ENCODE results near the gene KLHDC7B.

The KLHDC7B gene

DNA sequence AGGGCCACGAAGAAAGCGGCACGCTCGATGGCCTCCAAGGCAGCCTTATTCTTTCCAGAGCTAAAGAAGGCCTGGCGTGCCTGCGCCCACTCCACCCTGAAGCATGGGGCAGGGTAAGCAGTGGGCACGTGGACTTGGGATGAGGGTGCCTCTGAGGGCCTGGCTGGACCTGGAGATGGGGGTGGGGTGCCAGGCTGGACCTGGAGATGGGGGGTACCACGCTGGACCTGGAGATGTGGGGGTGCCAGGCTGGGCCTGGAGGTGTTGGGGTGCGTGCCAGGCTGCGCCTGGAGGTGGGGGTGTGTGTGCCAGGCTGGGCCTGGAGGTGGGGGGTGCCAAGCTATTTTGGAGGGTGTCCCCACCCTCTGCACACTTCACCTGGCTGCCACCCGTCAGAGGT is 27.3 kb downstream of the KLHDC7B start:
- no peak for TF ChIP-seq CTCF (IDR thresholded peaks at IDR 0.05)
- no peak for TF ChIP-seq ZFX (IDR thresholded peaks at IDR 0.05; ENCODE audit: borderline replicate concordance)
- no peak overlapping the region for H3K27ac ChIP-seq

DNA sequence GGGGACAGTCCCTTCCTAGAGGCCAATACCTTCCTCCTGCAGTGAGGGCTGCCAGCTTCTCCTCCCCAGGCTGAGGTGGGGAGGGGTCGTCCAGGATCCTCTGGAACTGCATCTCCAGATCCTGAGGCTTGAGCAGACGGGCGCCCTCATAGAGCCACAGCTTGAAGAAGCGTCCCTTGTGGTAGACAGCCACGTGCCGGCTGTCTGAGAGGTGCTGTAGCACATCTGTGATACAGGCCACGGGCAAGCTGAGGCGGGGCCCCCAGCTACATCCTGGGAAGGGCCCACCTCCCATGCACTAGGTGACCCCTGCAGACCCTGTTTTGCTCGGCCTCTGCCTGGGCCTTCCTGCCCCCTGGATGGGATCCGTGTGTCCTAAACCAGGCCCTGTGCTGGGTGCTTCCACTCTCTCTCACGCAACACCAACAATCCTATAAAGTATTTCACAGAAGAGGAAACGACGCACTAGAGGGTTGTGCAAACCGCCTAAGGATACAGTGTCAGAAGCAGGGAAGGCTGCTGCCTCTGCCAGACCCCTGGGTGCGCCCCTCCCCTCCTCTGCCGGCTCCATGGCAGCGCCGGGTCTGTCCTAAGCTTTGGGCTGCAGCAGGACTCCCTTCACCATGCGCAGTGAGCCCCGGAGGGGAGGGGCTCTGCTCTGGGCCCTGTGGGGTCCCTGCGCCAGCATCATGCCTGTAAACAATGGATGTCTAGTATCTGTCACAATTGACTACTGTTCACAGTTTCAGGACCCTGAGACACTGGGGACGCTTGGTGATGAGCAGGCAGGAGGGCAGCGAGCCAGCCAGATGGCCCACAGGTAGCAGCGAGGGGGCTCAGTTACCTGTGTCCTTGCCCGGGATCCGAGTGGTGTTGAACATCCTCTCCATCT is 28.0 kb downstream of the KLHDC7B start:
- H3K27ac ChIP-seq, result no peak overlapping the region
- TF ChIP-seq CTCF (IDR thresholded peaks at IDR 0.05) (no peak), ZFX (IDR thresholded peaks at IDR 0.05; ENCODE audit: borderline replicate concordance) (no peak)

GRCh38 chr22:50574383-50574755 is 28.7 kb downstream of the KLHDC7B start:
- no peak for TF ChIP-seq ZFX (IDR thresholded peaks at IDR 0.05; ENCODE audit: borderline replicate concordance)
- no peak for TF ChIP-seq CTCF (IDR thresholded peaks at IDR 0.05)
- no peak overlapping the region for H3K27ac ChIP-seq

DNA sequence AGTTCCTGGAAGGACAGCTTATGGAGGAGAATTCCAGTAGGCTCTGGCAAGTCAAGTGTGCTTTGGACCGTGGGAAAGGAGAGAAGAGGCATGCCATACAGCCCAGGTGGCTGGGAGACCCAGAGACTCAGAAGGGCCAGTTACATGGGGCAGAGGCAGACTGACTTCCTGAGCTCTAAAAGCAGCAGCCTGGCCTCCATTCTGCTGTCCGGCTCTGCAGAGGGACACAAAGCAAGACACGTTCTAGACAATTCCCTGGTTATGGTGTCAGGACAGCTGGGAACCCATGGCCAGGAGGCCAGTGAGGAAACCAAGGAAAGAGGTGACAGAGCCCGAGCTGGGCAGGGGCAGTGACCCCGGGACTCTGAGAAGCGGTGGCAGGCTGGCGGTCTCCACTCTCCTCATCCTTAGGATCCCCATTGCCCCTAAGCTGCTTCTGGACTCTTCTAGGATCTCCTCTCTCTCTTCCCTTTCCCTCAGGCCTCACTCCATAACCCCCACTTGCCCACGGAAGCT is 29.8 kb downstream of the KLHDC7B start:
- TF ChIP-seq ZFX (IDR thresholded peaks at IDR 0.05; ENCODE audit: borderline replicate concordance), result no peak
- no peak for TF ChIP-seq CTCF (IDR thresholded peaks at IDR 0.05)
- H3K27ac ChIP-seq, result no peak overlapping the region

DNA sequence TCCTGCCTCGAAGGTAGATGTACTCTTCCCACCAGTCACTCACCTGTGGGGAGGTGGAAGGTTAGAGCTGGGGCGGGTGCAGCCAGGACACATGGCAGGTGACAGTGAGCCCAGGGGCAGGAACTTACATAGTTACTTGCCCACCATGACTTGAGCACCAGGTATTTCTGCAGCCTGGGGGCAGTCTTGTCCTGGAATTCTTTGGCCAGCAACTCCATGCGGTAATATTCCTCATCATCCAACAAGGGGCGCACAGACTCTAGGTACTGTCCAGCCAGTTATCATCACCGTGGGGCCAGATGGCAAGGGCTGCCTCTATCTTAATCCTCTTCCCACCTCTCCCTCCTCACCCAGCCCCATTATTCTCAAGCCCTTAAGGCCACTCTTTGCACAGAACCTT is 30.4 kb downstream of the KLHDC7B start:
- TF ChIP-seq ZFX (IDR thresholded peaks at IDR 0.05; ENCODE audit: borderline replicate concordance), result no peak
- TF ChIP-seq CTCF (IDR thresholded peaks at IDR 0.05), result no peak
- no peak overlapping the region for H3K27ac ChIP-seq

- TF ChIP-seq ZFX (IDR thresholded peaks at IDR 0.05; ENCODE audit: borderline replicate concordance), result no peak
- no peak for TF ChIP-seq CTCF (IDR thresholded peaks at IDR 0.05)
- no peak overlapping the region for H3K27ac ChIP-seq
These were observed 31.4 kb downstream of the KLHDC7B start for GRCh38 chr22:50576806-50577696.
